Breast epithelium (tissue), 3 donors: ENCODE data around the gene RGP1.

Experiments
- POLR2AphosphoS5 ChIP-seq, 3 donors: sonication (generic); formaldehyde crosslinking; IDR thresholded peaks; one replicate each; pipeline ENCODE4 v1.6.1; 2017; ENCODE audit warnings: antibody characterized with exemption in 3 of 3
- TF ChIP-seq, protein P1 (sequence below), 3 donors: fragments of 450-650 bp; IDR thresholded peaks; one replicate each; pipeline ENCODE4 v1.5.1; 2016 to 2017; ENCODE audit warnings: antibody characterized with exemption in 3 of 3, mild to moderate bottlenecking in 3 of 3, moderate library complexity in 3 of 3

DNA sequence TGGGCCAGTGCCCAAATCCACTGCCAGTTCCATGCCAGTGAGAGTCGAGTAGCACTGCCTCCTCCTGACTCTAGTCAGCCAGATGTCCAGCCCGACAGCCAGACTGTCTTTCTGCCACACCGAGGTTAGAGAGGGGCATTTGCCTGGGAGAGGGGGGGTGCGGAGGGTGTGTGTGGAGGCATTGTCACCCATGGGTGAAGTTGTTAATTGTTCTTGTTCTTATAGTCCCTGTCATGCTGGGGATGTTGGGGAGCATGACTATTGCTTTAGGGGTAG lies 1.1 kb downstream of the RGP1 start:
- TF ChIP-seq, protein P1, sequence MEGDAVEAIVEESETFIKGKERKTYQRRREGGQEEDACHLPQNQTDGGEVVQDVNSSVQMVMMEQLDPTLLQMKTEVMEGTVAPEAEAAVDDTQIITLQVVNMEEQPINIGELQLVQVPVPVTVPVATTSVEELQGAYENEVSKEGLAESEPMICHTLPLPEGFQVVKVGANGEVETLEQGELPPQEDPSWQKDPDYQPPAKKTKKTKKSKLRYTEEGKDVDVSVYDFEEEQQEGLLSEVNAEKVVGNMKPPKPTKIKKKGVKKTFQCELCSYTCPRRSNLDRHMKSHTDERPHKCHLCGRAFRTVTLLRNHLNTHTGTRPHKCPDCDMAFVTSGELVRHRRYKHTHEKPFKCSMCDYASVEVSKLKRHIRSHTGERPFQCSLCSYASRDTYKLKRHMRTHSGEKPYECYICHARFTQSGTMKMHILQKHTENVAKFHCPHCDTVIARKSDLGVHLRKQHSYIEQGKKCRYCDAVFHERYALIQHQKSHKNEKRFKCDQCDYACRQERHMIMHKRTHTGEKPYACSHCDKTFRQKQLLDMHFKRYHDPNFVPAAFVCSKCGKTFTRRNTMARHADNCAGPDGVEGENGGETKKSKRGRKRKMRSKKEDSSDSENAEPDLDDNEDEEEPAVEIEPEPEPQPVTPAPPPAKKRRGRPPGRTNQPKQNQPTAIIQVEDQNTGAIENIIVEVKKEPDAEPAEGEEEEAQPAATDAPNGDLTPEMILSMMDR (IDR thresholded peaks at IDR 0.05) = no peak
- no peak for TF ChIP-seq POLR2AphosphoS5 (IDR thresholded peaks at IDR 0.05)
